ENCODE measurements around the gene ASCL4.

GRCh38 chr12:107818984-107819383, 44.5 kb downstream of the ASCL4 start:
- TF ChIP-seq CTCF (IDR thresholded peaks at IDR 0.05) (no peak), POLR2A (IDR thresholded peaks at IDR 0.05) (no peak)
